ENCODE measurements around the gene LCLAT1.
A peak's percentile ranks its signal among the peaks of the same experiment; 100 is the strongest.

LCLAT1 gene
- 7.8 to 27.4 reads per million in 2 donors for total RNA-seq

GRCh38 chr2:30447149-30448045, at the start of gene LCLAT1:
Gene LCLAT1, plus strand, starts transcription at chr2:30447246. Its CDS starts 78,345 bp downstream, at chr2:30525591.
- peak; percentile 75 to 90 (median 83) for DNase-seq

- no peak for DNase-seq
Measured at GRCh38 chr2:30398084-30398873, 48.8 kb upstream of the LCLAT1 start.

- DNase-seq, result no peak
Measured at GRCh38 chr2:30400151-30400954, 46.7 kb upstream of the LCLAT1 start.

- DNase-seq, result no peak
Measured at GRCh38 chr2:30402441-30403182, 44.4 kb upstream of the LCLAT1 start.

GRCh38 chr2:30403592-30404312, 43.3 kb upstream of the LCLAT1 start:
- no peak for DNase-seq

GRCh38 chr2:30404319-30405259, 42.5 kb upstream of the LCLAT1 start:
- no peak for DNase-seq

- no peak for DNase-seq
Measured at GRCh38 chr2:30405260-30405605, 41.8 kb upstream of the LCLAT1 start.

- DNase-seq, result no peak
Measured at GRCh38 chr2:30406853-30407252, 40.2 kb upstream of the LCLAT1 start.

GRCh38 chr2:30408961-30409387, 38.1 kb upstream of the LCLAT1 start:
- DNase-seq, result no peak

GRCh38 chr2:30410217-30410616, 36.8 kb upstream of the LCLAT1 start:
- peak in 1 of 5 experiments; percentile 8 for DNase-seq

- no peak for DNase-seq
Measured at GRCh38 chr2:30412047-30412683, 34.9 kb upstream of the LCLAT1 start.

- DNase-seq, result no peak
Measured at GRCh38 chr2:30412684-30413570, 34.1 kb upstream of the LCLAT1 start.

- no peak for DNase-seq
Measured at GRCh38 chr2:30414961-30415360, 32.1 kb upstream of the LCLAT1 start.

- DNase-seq, result no peak
Measured at GRCh38 chr2:30417253-30417652, 29.8 kb upstream of the LCLAT1 start.

- peak in 1 of 5 experiments; percentile 42 for DNase-seq
Measured at GRCh38 chr2:30421026-30421603, 25.9 kb upstream of the LCLAT1 start.

GRCh38 chr2:30421604-30422443, 25.2 kb upstream of the LCLAT1 start:
- peak in 2 of 5 experiments; percentile 8 to 31 for DNase-seq

GRCh38 chr2:30422444-30423040, 24.5 kb upstream of the LCLAT1 start:
- peak in 4 of 5 experiments; percentile 38 to 95 (median 76) for DNase-seq
